Measurements from ENCODE around the gene ABHD16B.

- TF ChIP-seq, protein P1, sequence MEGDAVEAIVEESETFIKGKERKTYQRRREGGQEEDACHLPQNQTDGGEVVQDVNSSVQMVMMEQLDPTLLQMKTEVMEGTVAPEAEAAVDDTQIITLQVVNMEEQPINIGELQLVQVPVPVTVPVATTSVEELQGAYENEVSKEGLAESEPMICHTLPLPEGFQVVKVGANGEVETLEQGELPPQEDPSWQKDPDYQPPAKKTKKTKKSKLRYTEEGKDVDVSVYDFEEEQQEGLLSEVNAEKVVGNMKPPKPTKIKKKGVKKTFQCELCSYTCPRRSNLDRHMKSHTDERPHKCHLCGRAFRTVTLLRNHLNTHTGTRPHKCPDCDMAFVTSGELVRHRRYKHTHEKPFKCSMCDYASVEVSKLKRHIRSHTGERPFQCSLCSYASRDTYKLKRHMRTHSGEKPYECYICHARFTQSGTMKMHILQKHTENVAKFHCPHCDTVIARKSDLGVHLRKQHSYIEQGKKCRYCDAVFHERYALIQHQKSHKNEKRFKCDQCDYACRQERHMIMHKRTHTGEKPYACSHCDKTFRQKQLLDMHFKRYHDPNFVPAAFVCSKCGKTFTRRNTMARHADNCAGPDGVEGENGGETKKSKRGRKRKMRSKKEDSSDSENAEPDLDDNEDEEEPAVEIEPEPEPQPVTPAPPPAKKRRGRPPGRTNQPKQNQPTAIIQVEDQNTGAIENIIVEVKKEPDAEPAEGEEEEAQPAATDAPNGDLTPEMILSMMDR (conservative IDR thresholded peaks at IDR 0.05; ENCODE audit: low read depth in 2 of 2): no peak
- TF ChIP-seq, protein P2, sequence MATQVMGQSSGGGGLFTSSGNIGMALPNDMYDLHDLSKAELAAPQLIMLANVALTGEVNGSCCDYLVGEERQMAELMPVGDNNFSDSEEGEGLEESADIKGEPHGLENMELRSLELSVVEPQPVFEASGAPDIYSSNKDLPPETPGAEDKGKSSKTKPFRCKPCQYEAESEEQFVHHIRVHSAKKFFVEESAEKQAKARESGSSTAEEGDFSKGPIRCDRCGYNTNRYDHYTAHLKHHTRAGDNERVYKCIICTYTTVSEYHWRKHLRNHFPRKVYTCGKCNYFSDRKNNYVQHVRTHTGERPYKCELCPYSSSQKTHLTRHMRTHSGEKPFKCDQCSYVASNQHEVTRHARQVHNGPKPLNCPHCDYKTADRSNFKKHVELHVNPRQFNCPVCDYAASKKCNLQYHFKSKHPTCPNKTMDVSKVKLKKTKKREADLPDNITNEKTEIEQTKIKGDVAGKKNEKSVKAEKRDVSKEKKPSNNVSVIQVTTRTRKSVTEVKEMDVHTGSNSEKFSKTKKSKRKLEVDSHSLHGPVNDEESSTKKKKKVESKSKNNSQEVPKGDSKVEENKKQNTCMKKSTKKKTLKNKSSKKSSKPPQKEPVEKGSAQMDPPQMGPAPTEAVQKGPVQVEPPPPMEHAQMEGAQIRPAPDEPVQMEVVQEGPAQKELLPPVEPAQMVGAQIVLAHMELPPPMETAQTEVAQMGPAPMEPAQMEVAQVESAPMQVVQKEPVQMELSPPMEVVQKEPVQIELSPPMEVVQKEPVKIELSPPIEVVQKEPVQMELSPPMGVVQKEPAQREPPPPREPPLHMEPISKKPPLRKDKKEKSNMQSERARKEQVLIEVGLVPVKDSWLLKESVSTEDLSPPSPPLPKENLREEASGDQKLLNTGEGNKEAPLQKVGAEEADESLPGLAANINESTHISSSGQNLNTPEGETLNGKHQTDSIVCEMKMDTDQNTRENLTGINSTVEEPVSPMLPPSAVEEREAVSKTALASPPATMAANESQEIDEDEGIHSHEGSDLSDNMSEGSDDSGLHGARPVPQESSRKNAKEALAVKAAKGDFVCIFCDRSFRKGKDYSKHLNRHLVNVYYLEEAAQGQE (IDR thresholded peaks at IDR 0.05; ENCODE audit: unreplicated experiment): no peak
- no peak for TF ChIP-seq NANOG (IDR thresholded peaks at IDR 0.05; ENCODE audit: borderline replicate concordance)
These were observed 17.8 kb downstream of the ABHD16B start for GRCh38 chr20:63878899-63879663.
